KMS-11 (cell line): ENCODE data around the gene PTPRA.

Experiments
- H2AFZ ChIP-seq: fragments of 200-600 bp; sonication (generic); 2 replicates; pipeline ENCODE4 v1.6.1; 2016; ENCODE audit warnings: antibody characterized with exemption, mixed run types, low read depth
- H3K27ac ChIP-seq: fragments of 200-600 bp; sonication (generic); 2 replicates; pipeline ENCODE4 v1.6.1; 2016; ENCODE audit warnings: mild to moderate bottlenecking, mixed run types
- H3K27me3 ChIP-seq: fragments of 200-600 bp; sonication (generic); 2 replicates; pipeline ENCODE4 v1.6.1; 2017; ENCODE audit warnings: mild to moderate bottlenecking, low read depth, mixed run types, moderate library complexity; ENCODE audit not compliant: insufficient read depth
- H3K36me3 ChIP-seq: fragments of 200-600 bp; sonication (generic); 2 replicates; pipeline ENCODE4 v1.6.1; 2017; ENCODE audit warnings: mild to moderate bottlenecking, mixed run types; ENCODE audit not compliant: insufficient read depth
- H3K4me1 ChIP-seq: fragments of 200-600 bp; sonication (generic); 2 replicates; pipeline ENCODE4 v1.6.1; 2016; ENCODE audit warnings: mild to moderate bottlenecking, low read depth, mixed run types; ENCODE audit not compliant: poor library complexity, severe bottlenecking
- H3K4me2 ChIP-seq: fragments of 200-600 bp; sonication (generic); 2 replicates; pipeline ENCODE4 v1.7.0; 2016; ENCODE audit warnings: mild to moderate bottlenecking, mixed run types
- H3K4me3 ChIP-seq: fragments of 200-600 bp; sonication (generic); IDR thresholded peaks from 2 replicates; pipeline ENCODE4 v1.6.1; 2017; ENCODE audit warnings: low read depth, low read length, mixed read lengths; ENCODE audit not compliant: insufficient read depth
- H3K79me2 ChIP-seq: fragments of 200-600 bp; sonication (generic); 2 replicates; pipeline ENCODE4 v1.6.1; 2016; ENCODE audit warnings: low read depth, mixed run types; ENCODE audit not compliant: insufficient read depth
- H3K9ac ChIP-seq: fragments of 200-600 bp; sonication (generic); 2 replicates; pipeline ENCODE4 v1.6.1; 2016; ENCODE audit warnings: mild to moderate bottlenecking, mixed run types
- H4K20me1 ChIP-seq: fragments of 200-600 bp; sonication (generic); 2 replicates; pipeline ENCODE4 v1.6.1; 2016; ENCODE audit warnings: mild to moderate bottlenecking, mixed run types; ENCODE audit not compliant: insufficient read depth
- TF ChIP-seq, protein P1 (sequence below): fragments of 200-600 bp; sonication (generic); conservative IDR thresholded peaks from 2 replicates; pipeline ENCODE4 v1.6.1; 2017; ENCODE audit warnings: low read depth, mild to moderate bottlenecking, antibody characterized with exemption, low read length, moderate library complexity, mixed read lengths

PTPRA gene

DNA sequence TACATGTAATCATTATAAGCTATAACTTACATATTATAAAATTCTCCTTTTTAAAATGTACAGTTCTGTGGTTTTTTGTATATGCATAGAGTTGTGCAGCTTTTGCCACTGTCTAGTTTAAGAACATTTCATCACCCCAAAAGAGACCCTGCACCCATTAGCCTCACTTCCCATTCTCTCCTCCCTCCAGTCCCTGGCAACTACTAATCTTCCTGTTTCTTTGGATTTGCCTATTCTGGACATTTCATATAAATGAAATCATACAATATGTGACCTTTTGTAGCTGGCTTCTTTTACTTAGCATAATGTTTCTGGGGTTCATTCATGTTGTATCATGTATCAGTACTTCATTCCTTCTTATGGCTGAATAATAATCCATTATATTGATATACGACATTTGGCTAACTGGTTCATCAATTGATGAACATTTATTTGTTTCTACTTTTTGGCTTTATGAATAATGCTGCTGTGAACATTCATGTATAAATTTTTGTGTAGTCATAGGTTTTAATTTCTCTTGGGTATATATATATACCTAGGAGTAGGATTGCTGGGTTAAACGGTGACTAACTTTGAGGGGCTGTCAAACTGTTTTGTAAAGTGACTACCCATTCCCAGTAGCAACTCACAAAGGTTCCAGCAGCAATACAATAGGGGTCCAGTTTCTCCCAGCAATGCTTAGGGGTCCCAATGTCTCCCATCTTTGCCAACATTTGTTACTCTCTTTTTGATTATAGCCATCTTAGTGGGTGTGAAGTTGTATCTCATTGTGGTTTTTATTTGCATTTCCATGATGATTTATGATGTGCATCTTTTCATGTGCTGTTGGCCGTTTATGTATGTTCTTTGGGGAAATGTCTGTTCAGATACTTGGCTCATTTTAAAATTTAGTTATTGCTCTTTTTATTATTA, 10.7 kb downstream of the PTPRA start:
- no peak overlapping the region for H3K4me3 ChIP-seq
- H2AFZ ChIP-seq = no peak overlapping the region
- H4K20me1 ChIP-seq = no peaks in the 10 kb centered on the region
- TF ChIP-seq, protein P1, sequence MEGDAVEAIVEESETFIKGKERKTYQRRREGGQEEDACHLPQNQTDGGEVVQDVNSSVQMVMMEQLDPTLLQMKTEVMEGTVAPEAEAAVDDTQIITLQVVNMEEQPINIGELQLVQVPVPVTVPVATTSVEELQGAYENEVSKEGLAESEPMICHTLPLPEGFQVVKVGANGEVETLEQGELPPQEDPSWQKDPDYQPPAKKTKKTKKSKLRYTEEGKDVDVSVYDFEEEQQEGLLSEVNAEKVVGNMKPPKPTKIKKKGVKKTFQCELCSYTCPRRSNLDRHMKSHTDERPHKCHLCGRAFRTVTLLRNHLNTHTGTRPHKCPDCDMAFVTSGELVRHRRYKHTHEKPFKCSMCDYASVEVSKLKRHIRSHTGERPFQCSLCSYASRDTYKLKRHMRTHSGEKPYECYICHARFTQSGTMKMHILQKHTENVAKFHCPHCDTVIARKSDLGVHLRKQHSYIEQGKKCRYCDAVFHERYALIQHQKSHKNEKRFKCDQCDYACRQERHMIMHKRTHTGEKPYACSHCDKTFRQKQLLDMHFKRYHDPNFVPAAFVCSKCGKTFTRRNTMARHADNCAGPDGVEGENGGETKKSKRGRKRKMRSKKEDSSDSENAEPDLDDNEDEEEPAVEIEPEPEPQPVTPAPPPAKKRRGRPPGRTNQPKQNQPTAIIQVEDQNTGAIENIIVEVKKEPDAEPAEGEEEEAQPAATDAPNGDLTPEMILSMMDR = no peak
- H3K36me3 ChIP-seq = no peaks in the 10 kb centered on the region
- no peaks in the 10 kb centered on the region for H3K4me1 ChIP-seq
- H3K27ac ChIP-seq = no peak overlapping the region
- no peak overlapping the region for H3K9ac ChIP-seq
- H3K4me2 ChIP-seq = no peak overlapping the region
- H3K27me3 ChIP-seq = no peaks in the 10 kb centered on the region
- H3K79me2 ChIP-seq = no peaks in the 10 kb centered on the region

DNA sequence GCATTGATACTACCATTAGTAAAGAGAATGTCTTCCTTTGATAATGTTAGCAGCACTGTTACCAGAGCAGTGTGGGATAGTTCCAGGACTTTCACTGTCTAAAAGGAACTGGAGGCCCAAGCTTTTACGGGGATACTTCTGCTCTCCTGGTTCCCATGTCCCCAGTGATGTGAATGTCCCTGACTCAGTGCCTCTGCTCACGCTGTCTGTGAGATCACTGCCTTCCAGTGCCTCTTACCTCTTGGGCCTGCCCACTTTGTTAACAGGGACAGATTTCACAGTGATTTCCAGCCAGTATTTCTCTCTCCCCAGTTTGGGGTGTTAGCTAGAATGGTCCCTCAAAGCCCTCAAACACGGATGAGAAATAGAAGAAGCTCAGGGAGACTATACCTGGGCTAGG, 14.4 kb downstream of the PTPRA start:
- H3K79me2 ChIP-seq = no peaks in the 10 kb centered on the region
- H3K4me3 ChIP-seq = no peak overlapping the region
- no peak overlapping the region for H3K27ac ChIP-seq
- no peak overlapping the region for H3K9ac ChIP-seq
- no peaks in the 10 kb centered on the region for H4K20me1 ChIP-seq
- no peaks in the 10 kb centered on the region for H3K36me3 ChIP-seq
- no peak overlapping the region for H3K4me2 ChIP-seq
- H2AFZ ChIP-seq = no peak overlapping the region
- no peaks in the 10 kb centered on the region for H3K27me3 ChIP-seq
- TF ChIP-seq, protein P1 = no peak
- no peaks in the 10 kb centered on the region for H3K4me1 ChIP-seq

DNA sequence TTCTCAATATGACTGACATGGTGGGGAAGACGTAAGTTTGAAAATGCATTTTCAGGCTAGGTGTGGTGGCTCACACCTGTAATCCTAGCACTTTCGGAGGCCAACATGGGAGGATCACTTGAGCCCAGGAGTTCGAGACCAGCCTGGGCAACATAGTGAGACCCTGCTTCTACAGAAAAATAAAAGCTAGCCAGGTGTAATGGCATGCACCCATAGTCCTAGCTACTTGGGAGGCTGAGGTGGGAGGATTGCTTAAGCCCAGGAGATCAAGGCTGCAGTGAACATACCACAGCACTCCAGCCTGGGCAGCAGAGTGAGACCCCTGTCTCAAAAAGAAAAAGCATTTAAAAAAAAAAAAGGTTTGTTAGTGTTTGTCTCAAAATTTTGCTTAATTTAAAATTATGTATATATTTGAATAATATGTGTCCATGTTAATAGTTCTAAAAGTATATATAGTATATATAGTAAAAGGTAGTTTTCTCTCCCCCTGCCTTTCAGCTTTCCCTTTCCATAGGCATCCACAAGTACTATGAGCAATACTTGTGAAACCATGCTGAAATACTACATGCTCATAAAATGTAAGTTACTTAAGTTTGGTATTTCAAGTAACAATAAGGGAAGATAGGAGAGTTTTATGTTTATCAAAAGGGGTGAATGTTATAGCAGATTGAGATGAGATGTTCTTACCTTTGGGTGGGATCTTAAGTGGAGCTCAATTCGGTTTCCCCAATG, 15.1 kb downstream of the PTPRA start:
- TF ChIP-seq, protein P1 = no peak
- Histone ChIP-seq H3K4me1 (no peaks in the 10 kb centered on the region), H3K27me3 (no peaks in the 10 kb centered on the region), H4K20me1 (no peaks in the 10 kb centered on the region), H3K4me2 (no peak overlapping the region), H3K79me2 (no peaks in the 10 kb centered on the region), H3K4me3 (no peak overlapping the region), H3K27ac (no peak overlapping the region), H2AFZ (no peak overlapping the region), H3K9ac (no peak overlapping the region), H3K36me3 (no peaks in the 10 kb centered on the region)

DNA sequence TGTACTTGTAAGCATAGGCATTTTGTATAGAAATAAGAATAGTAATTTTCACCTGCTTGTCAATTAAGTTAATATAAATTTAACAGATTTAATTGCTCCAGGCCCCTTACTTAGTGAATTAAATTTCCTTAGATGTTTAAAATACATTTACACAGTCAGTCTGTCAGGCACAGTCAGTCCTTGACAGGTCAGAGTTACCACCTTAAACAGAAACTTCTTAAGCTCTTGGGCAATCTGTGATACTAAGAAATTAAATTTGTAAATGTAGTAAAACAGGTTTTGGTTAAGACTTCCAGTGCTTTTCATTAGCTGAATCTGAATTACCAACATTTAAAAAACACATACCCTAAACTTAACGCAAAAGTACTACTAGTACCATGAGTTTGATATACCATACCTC, 15.9 kb downstream of the PTPRA start:
- Histone ChIP-seq H3K9ac (no peak overlapping the region), H3K79me2 (no peaks in the 10 kb centered on the region), H3K4me3 (no peak overlapping the region), H4K20me1 (no peaks in the 10 kb centered on the region), H3K27ac (no peak overlapping the region), H3K4me2 (no peak overlapping the region), H2AFZ (no peak overlapping the region), H3K36me3 (no peaks in the 10 kb centered on the region), H3K27me3 (no peaks in the 10 kb centered on the region), H3K4me1 (no peaks in the 10 kb centered on the region)
- TF ChIP-seq, protein P1 = no peak
